Astrocyte (in vitro differentiated cells and primary cell): ENCODE results near the gene GGCX.

Experiments
- EZH2 ChIP-seq: IDR thresholded peaks from 2 replicates; pipeline ENCODE4 v1.6.1; 2012; ENCODE audit warnings: mild to moderate bottlenecking, low read length, inconsistent platforms; ENCODE audit not compliant: insufficient read depth
- TF ChIP-seq, protein P1 (sequence below): IDR thresholded peaks from 2 replicates; pipeline ENCODE4 v1.5.1; 2011; ENCODE audit warnings: low read depth, mild to moderate bottlenecking, inconsistent platforms, low read length, moderate library complexity; ENCODE audit not compliant: insufficient read depth

GRCh38 chr2:85580206-85580605, 18.9 kb upstream of the GGCX start:
- TF ChIP-seq, protein P1, sequence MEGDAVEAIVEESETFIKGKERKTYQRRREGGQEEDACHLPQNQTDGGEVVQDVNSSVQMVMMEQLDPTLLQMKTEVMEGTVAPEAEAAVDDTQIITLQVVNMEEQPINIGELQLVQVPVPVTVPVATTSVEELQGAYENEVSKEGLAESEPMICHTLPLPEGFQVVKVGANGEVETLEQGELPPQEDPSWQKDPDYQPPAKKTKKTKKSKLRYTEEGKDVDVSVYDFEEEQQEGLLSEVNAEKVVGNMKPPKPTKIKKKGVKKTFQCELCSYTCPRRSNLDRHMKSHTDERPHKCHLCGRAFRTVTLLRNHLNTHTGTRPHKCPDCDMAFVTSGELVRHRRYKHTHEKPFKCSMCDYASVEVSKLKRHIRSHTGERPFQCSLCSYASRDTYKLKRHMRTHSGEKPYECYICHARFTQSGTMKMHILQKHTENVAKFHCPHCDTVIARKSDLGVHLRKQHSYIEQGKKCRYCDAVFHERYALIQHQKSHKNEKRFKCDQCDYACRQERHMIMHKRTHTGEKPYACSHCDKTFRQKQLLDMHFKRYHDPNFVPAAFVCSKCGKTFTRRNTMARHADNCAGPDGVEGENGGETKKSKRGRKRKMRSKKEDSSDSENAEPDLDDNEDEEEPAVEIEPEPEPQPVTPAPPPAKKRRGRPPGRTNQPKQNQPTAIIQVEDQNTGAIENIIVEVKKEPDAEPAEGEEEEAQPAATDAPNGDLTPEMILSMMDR, result no peak
- no peak for TF ChIP-seq EZH2
